GM10847 (cell line): ENCODE results near the gene MLLT10.

Experiments
- POLR2A ChIP-seq: IDR thresholded peaks from 2 replicates; pipeline ENCODE4 v1.6.1; 2011; ENCODE audit not compliant: insufficient read length; ENCODE audit errors: extremely low read depth

MLLT10 gene

DNA sequence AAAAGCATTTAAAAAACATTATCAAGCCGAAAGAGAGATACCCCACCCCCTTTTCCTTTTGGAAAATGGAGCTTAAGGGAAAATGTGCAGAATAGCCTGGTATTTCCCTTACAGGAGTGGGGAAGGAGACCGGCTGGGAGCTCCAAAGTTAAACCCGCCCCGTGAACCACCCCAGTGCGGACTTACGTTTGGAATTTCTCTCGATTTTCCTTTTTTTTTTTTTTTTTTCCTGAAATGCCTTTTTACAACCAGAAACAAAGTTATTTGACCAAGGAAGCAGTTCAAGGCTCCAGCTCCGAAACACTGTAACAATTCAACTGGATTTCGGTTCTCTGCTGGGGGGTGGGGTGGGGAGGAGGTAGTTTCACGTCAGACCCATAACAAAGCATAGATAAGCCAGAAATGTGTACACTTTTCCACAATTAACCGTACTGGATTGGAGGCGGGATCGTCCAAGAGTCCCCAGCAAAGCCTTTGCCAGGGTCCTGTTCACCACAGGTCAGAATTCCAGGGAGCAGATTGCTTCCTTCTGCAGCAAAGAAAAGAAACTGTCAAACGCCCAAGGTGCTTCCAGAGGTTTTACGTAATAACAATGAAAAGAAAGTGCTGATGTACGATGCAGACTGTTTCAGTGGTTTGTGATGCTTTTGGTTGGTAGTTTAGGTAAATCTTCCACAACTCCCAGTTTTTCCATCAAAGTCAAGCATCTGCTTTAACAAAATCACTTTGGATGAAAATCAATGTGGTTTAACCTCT, 15.2 kb upstream of the MLLT10 start:
- no peak for TF ChIP-seq POLR2A

DNA sequence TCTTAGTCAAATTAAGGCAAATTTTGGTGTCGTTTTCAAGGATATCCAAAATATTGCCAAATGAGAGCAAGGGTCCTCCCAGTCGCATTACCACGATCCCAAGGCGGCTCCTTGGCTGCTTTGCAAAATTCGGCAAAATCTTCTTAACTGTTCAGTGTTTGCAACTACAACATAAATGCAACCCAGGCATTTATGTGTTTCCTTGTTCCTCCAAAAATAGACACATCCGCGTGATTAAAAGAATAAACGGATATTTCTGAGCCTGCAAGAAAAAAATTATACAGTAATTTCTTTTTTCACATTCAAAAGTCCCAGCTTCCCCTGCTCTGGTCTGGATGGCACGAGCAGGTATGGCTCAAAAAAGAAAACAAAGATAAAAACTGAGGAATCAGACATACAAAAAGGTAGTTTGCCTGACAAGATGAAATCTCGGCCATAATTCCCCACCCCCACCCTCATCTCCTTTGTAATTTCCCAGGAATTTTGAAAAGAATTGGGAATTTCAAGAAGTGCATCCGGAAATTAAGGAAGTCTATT, 14.6 kb upstream of the MLLT10 start:
- TF ChIP-seq POLR2A, result no peak

DNA sequence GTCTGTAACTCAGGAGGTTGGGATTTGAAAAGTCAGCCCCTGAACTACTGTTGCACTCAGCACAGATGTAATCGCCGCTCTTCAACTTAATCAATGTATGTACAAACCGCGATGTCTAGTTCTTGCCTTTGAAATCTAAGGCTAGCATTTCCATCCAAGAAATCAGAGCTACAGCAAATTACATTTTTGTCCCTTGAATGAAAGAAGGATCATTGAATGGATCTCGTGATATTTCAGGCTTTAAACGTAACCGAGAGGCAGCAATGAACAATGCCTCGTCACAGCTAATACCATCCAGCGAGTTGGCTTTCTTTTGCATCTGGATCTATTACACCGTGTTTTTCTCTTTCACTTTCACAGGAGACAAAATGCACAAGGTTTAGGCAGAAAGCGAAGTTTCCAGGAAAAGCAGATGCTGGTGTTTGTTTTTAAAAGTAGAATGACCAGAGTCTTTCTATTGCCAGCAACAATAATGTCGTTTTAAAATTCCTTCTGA, 14.0 kb upstream of the MLLT10 start:
- TF ChIP-seq POLR2A, result no peak

DNA sequence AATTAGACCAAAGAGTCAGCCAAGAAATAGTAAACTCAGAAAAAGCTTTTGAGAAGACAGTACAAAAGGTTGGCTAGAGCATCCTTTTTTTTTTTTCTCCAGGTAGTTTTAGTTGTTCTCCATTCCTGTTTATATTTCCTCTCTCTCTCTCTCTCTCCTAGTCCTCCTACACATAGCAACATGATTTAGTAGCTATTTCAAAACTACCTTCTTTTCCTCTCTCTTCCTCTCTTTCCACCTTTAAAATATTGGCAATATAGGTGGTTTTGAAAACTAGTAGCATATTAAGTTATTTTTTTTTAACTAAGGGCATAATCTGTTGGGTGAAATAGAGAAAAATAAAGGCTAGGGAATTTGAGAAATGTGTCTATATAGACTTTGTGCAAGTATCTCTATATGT, 13.5 kb upstream of the MLLT10 start:
- no peak for TF ChIP-seq POLR2A

DNA sequence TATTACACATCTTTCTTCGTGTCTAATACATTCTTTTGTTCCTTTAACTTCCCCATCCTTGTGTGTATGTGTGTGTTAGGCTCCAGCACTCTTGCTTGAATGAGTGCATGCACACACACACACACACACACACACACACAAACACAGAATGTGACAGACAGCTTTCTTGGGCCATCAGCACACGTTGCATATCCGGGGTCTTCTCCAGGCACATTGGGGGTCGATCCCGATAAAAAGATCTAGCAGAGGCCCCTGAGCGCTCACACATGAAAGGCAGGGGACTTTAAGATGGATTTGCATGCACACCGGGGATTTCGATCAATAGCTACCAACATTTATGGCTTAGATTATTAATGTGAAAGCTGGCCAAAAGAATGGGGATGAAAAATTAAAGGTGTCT, 13.1 kb upstream of the MLLT10 start:
- no peak for TF ChIP-seq POLR2A

DNA sequence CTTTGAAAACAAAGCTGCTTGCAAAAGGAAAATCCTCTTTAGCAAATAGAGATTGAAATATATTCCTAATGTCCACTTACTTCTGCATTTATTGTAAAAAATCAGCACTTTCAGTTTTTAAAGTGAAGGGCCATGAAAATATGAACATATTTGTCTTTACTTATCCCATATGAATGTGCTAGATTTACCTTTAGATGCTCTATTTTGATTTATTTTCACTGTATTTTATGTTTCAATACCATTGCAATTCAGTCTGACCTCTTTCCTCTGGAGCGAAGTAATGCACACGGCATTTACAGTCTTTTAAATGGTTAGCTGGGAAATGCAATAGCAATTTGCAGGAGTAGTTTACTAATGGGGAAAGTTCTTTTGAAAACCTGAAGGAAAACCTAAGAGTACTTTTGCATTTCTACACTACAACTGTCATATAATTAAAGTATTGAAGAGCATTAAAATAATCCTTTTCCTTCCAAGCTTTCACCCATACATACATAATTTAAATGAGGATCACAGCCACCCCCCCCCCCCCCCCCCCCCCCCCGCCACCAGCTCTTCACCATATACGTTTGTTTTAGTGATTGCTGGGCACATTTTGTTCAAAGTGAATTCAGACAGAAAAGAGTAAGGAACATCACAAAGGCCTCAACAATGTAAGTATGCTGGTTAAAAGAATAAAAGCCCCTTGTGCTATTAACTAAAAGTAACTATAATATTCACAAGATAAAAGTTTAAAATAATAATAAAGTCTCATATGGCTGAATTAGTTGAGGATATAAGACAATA, 12.1 kb upstream of the MLLT10 start:
- no peak for TF ChIP-seq POLR2A

DNA sequence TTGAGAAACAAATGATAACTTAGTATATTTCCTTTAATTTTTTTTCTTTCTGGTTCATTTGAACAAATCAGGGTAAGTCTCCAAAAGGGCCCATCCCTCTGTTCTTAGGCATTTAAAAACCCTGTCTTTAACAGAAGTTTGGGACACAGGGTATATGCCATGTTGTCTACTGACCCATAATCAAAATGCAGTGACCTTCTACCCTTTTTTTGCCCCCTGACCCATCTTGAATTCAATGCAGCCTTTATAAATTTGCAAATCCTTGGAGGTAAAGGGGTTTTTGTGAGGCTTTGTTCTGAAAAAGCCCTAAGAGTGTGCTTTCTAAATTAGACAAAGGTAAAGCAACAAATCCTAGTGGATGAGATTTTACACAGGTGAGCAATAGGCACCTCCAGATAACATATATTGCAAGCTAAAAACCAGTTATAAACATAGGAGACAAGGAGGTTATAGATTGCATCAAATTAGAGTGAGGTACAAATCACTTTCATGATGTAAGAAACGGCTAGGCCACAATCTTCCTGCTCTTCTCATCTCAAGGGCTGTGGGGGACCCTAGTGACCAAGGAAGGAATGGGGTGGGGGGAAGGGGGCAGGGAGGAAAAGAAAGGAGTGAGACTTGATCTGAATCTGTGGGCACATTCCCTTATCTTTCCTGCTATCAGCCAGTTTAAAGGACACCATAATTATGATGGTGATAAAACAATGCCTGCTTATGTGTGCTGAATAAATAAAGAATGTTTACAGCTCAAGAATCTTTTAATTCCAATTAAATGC, 11.2 kb upstream of the MLLT10 start:
- TF ChIP-seq POLR2A, result no peak

DNA sequence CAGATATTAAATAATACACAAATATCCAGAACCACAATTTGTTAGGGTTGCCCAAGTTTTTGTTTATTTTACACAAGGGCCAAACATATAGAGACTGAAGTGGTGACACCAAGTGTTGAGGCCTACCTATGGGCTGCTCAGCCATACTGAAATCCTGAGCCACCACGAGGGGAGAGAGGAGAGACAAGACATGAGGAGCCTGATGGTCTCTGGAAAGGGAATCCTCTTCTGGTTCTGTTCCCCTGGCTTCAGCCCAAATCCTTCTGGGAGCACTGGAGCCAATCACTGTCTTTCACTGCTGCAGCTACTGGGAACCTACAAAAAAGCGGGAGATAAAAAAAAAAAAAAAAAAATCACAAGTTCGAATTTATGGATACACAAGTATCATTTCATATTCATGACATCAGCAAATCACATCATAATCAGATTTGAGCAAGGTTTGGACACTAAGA, 10.4 kb upstream of the MLLT10 start:
- no peak for TF ChIP-seq POLR2A

DNA sequence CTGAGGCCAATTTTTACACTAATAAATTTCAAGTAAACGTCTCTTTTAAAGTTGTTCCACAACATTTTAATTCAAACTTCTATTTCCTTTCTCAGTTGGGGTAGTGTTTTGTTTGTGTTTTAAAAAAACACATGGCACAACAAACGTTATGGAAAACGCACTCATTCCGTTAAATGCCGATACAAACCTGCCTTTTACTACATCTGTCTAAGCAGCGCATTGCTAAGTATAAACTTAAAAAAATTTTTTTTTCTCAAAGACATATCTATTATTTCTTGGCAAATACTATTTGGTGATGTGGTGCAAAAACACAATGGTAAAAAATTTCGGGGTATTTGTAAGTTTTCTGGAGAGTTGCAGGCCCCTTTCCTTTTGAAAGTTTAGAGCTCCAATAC, 9.9 kb upstream of the MLLT10 start:
- TF ChIP-seq POLR2A, result no peak

DNA sequence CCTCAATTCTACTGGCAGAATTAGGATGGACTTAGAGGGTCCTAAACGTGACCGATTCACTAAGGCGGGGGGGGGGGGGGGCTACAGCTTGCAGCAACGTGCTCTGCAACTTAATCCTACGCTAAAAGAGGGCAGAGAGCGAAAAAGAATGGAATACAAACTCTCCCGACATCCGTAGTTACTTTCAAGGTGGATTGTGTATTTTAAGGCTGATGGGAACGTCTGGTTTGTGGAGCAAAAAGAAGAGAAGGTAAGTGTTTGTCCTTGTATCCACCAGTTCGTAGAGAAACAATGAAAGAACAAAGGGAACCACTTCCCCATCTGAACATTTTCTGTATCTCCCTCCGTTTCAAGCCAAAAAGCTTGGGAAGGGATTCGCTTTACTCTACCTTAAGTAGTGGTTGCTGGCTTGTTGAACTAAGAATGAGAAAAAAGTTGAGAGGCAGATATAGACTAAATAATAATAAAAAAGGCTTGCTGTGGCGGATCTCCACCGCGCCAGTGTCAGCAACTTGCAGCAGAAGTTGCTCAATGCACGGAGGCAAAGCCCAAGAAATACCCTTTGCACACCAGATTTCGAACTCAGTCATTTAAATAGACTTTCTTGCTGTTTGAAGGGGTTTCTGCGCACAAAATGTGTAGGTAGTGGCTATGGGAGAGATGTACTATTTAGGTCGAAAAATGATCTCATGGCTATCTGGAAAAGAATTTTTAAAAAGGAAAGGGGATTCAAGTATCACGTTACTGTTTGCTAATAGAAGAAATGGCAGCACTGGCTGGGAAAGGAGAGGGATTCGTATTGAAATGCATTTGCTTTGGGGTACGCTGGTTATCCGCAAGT, 9.3 kb upstream of the MLLT10 start:
- no peak for TF ChIP-seq POLR2A

DNA sequence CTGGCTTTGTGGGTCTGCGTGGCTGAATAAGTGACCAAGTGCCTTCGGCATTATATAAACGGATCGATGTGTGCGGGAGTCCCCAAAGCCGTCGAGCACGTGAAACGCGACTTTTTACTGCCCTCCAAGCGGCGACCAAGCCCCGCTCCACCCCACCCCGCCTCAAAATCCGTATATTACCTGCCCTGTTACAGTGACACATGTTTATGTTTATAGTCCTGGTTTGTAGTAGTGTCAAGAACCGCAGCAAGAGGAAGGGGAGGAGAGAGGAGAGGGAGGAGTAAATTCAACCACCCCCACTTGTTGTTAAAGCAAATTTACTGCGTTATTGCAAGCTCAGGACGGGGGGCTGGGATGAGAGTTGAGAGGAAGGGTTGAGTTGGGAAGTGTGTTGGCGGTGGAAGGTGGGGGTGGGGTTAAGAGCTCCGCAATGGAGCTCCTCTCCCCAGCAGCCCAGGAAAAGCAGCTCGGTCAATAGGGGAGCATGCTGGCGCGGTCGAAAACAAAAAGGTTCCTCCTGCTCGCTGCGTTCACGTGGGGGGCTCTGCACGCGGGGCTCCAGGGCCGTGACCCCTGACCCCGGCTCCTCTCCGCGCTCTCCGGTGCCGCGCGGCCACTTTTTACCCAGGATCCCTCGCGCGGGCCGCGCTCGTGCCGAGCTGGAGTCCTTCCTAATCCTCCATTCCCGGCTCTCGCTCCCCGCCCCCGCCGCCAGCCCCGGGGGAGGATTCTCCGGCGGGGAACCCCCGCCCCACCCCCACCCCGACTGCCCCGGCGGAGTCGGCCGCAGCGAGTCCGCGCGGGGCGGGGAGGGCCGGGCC, 8.5 kb upstream of the MLLT10 start, which contains the start of gene SKIDA1:
SKIDA1 (minus strand) TSS at position 316 of the 821 bp plus-strand sequence. CDS start 7,860 bp downstream, outside the sequence.
- no peak for TF ChIP-seq POLR2A

DNA sequence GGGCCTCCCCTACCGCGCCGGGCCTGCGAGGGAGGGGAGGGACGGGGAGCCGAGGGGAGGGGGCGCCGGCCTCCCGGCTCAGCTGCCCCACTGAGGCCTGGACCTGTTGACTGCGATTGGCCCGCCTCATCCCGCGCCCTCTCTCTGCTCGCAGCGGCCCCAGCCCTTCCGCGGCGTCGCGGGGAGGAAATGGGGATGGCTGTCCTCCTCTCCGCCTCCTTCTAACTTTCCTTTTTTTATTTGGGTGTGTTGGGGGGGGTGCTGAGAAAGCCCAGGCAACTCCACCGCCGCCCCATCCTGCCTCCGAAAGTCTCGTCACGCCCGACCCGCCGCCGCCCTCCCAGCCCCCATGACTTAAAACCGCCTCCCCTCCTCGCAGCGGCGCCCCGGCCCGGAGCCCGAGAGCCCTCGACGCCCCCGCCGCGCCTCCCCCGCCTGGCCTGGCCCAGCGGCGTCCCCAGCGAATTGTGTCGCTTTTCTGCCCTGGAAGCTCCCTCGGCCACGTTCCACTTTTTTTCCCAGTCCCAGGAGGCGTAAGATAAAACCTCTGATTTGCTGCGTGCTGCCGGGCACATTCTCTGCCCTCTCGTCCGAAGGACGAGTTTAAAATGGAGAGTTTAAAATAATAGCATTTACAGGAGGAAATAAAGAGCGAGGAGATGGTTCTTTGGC, 7.7 kb upstream of the MLLT10 start:
- no peak for TF ChIP-seq POLR2A

DNA sequence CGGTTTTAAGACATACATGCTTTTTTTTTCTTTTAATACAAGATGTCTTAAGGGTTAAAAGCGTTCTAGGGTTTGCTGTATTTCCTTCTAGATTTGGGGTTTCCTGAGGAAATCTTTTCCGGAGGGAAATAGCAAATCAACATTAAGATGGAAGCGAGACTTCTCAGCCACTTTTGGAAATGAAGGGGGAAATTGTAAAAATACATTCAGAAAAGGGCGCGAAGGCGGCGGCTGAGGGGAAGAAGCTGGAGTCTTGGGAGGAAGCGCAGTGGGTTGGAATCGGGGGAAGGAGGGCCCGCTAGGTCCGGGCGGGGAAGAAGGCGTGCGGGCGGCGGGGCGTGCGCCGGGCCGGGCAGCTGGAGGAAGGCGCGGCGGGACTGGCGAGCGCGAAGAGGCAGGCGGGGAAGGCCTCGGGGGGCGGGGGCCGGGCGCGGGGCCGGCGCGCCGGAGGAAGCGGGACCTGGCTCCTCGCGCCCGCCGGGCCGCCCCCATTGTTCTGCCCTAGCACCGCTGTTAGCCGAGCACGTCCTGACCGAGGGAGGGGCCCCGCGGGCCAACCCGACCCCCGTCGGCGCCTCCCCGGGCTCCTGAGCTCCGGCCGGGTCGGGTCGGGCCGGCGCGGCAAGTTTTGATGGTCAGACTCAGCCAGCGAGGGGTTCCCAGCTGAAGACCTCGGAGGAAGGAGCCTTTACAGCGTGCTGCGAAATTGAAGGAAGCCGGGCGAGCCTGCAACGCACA, 7.0 kb upstream of the MLLT10 start:
- no peak for TF ChIP-seq POLR2A
